NB4 (cell line): Measurements from ENCODE around the gene NELL1.

Experiments used
- DNase-seq: peaks from one replicate; pipeline ENCODE4 v3.0.0; 2010; ENCODE audit warnings: low read depth
- H3K4me3 ChIP-seq: one replicate; pipeline ENCODE4 v1.5.1; 2011; ENCODE audit warnings: mild to moderate bottlenecking, low read depth, low read length, moderate library complexity
- MAX ChIP-seq: IDR thresholded peaks from 2 replicates; pipeline ENCODE4 v1.6.1; 2011; ENCODE audit warnings: low read depth, low read length
- MYC ChIP-seq: IDR thresholded peaks from 2 replicates; pipeline ENCODE4 v1.6.1; 2011; ENCODE audit warnings: low read depth, low read length
- POLR2A ChIP-seq: IDR thresholded peaks from 2 replicates; pipeline ENCODE4 v1.6.1; 2011; ENCODE audit warnings: mild to moderate bottlenecking; ENCODE audit not compliant: insufficient read length; ENCODE audit errors: extremely low read depth
- TF ChIP-seq, protein P1 (sequence below): IDR thresholded peaks from one replicate; pipeline ENCODE4 v1.5.1; 2012; ENCODE audit warnings: low read depth, low read length

NELL1 gene

GRCh38 chr11:21254055-21254454 lies 584.7 kb downstream of the NELL1 start:
- DNase-seq: no peak
- H3K4me3 ChIP-seq: no peak overlapping the region
- TF ChIP-seq, protein P1, sequence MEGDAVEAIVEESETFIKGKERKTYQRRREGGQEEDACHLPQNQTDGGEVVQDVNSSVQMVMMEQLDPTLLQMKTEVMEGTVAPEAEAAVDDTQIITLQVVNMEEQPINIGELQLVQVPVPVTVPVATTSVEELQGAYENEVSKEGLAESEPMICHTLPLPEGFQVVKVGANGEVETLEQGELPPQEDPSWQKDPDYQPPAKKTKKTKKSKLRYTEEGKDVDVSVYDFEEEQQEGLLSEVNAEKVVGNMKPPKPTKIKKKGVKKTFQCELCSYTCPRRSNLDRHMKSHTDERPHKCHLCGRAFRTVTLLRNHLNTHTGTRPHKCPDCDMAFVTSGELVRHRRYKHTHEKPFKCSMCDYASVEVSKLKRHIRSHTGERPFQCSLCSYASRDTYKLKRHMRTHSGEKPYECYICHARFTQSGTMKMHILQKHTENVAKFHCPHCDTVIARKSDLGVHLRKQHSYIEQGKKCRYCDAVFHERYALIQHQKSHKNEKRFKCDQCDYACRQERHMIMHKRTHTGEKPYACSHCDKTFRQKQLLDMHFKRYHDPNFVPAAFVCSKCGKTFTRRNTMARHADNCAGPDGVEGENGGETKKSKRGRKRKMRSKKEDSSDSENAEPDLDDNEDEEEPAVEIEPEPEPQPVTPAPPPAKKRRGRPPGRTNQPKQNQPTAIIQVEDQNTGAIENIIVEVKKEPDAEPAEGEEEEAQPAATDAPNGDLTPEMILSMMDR: no peak
- TF ChIP-seq POLR2A: no peak
- TF ChIP-seq MYC: no peak
- no peak for TF ChIP-seq MAX

- TF ChIP-seq, protein P1: no peak
- TF ChIP-seq POLR2A (no peak), MYC (no peak), MAX (no peak)
- H3K4me3 ChIP-seq: no peak overlapping the region
- no peak for DNase-seq
Observed at GRCh38 chr11:21254790-21255189, 585.4 kb downstream of the NELL1 start.

DNA sequence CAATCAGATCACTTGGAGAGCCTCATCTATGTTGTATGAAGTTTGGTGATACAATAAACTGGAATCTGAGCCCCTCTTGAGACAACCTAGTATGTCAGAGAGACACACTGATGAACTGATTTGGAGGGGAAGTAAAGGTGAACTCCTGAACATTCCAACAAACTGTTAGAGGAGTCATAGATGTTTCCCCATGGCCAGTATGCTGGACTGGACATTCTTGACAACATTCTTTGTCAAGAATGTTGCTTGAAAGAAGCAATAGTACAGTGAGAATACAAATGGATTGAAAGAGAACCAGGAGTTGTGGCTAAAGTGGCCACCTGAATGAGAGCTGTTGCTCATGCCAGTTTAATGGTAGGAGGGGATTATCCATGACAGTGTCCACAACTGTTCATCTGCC lies 588.1 kb downstream of the NELL1 start:
- H3K4me3 ChIP-seq: no peak overlapping the region
- TF ChIP-seq, protein P1: no peak
- DNase-seq: no peak

- TF ChIP-seq, protein P1: no peak
- TF ChIP-seq MYC (no peak), POLR2A (no peak), MAX (no peak)
- no peak overlapping the region for H3K4me3 ChIP-seq
- DNase-seq: no peak
Observed at GRCh38 chr11:21258414-21258813, 589.0 kb downstream of the NELL1 start.

- no peak overlapping the region for H3K4me3 ChIP-seq
- DNase-seq: no peak
- TF ChIP-seq MAX: no peak
- no peak for TF ChIP-seq MYC
- no peak for TF ChIP-seq POLR2A
- TF ChIP-seq, protein P1: no peak
Observed at GRCh38 chr11:21260101-21260500, 590.7 kb downstream of the NELL1 start.

GRCh38 chr11:21262992-21263391 lies 593.6 kb downstream of the NELL1 start:
- TF ChIP-seq, protein P1: no peak
- TF ChIP-seq POLR2A: no peak
- no peak overlapping the region for H3K4me3 ChIP-seq
- DNase-seq: no peak
